Fibroblast of pulmonary artery (primary cell): ENCODE results near the gene UBE2G2.

Experiments used
- DNase-seq: peaks from one replicate; pipeline ENCODE4 v3.0.0-alpha.2; 2010; ENCODE audit warnings: low read depth
- H3K4me3 ChIP-seq: replicated peaks from 2 replicates; pipeline ENCODE4 v1.5.1; 2011; ENCODE audit warnings: low read depth, mild to moderate bottlenecking, control low read depth, low read length, moderate library complexity
- CTCF ChIP-seq: IDR thresholded peaks from 2 replicates; pipeline ENCODE4 v1.5.1; 2011; ENCODE audit warnings: mild to moderate bottlenecking, control low read depth, low read length, inconsistent platforms; ENCODE audit errors: missing control alignments

Gene UBE2G2

GRCh38 chr21:44753357-44753756, 48.3 kb downstream of the UBE2G2 start:
- no peak for TF ChIP-seq CTCF
- H3K4me3 ChIP-seq = no peak overlapping the region
- no peak for DNase-seq

GRCh38 chr21:44752671-44753235, 48.9 kb downstream of the UBE2G2 start:
- TF ChIP-seq CTCF = peak; percentile 12
- H3K4me3 ChIP-seq = no peak overlapping the region
- DNase-seq = peak; percentile 45

- DNase-seq = no peak
- TF ChIP-seq CTCF = no peak
- H3K4me3 ChIP-seq = no peak overlapping the region
Measured at GRCh38 chr21:44751799-44752636, 49.6 kb downstream of the UBE2G2 start.

- no peak overlapping the region for H3K4me3 ChIP-seq
- TF ChIP-seq CTCF = no peak
- DNase-seq = no peak
Measured at GRCh38 chr21:44751186-44751798, 50.3 kb downstream of the UBE2G2 start.

GRCh38 chr21:44750675-44751025, 51.0 kb downstream of the UBE2G2 start:
- TF ChIP-seq CTCF = no peak
- no peak for DNase-seq
- H3K4me3 ChIP-seq = no peak overlapping the region

- TF ChIP-seq CTCF = no peak
- no peak for DNase-seq
- no peak overlapping the region for H3K4me3 ChIP-seq
Measured at GRCh38 chr21:44749759-44750674, 51.6 kb downstream of the UBE2G2 start.
